GM12878 (cell line): Measurements from ENCODE around the gene PHF21B. TPM values are rescaled to one million over a fixed set of nuclear protein-coding genes. Genes with fewer than 3 reads are reported as not detected.

Source experiments
- CUX1 ChIP-seq: IDR thresholded peaks from 2 replicates; pipeline ENCODE4 v1.6.1; 2012; ENCODE audit warnings: improper control_type of control experiment, low read depth, low read length; ENCODE audit not compliant: insufficient replicate concordance
- HSF1 ChIP-seq: fragments of 150-350 bp; IDR thresholded peaks from 2 replicates; pipeline ENCODE4 v1.6.1; 2014; ENCODE audit warnings: mild to moderate bottlenecking, low read depth, low read length
- NR2C1 ChIP-seq: fragments of 450-650 bp; IDR thresholded peaks from 2 replicates; pipeline ENCODE4 v1.6.1; 2017; ENCODE audit warnings: antibody characterized with exemption, mild to moderate bottlenecking, moderate library complexity
- polyA plus RNA-seq, 11 experiments: library from polyadenylated mRNA; depleted of rRNA in 4 of 11; unstranded in 6 of 11; stranded (reverse) in 5 of 11; fragments of >200 nt; fragmentation: Nextera tagmentation in 4 of 11; fragmentation: Illumina TruSeq in 1 of 11; extraction: Ambion mirVana in 4 of 11; extraction: Trizol in 1 of 11; gene quantifications; 1 replicate in 1 of 11; 2 replicates in 10 of 11; pipeline versions ENCODE4 v1.2.1 to v1.2.3, GENCODE V29; 2011 to 2016; ENCODE audit warnings: inconsistent platforms in 2 of 11, missing spikeins in 2 of 11, low read depth in 1 of 11
- total RNA-seq, 4 experiments: library from RNA; depleted of rRNA in 3 of 4; stranded (reverse); fragments of >200 nt in 3 of 4; fragmentation: Illumina TruSeq in 1 of 4; extraction: Trizol in 1 of 4; gene quantifications; 2 replicates each; pipeline versions ENCODE4 v1.2.1 to v1.2.3, GENCODE V29; 2013 to 2021

PHF21B gene
- total and polyA plus RNA-seq, 10 of the 15 experiments (the other 5 are each of a cell fraction or from before 2014, with no cell fraction given) = 0.03 to 0.35 TPM; not detected in 8

- no peak for TF ChIP-seq CUX1
- TF ChIP-seq HSF1 = no peak
- TF ChIP-seq NR2C1 = no peak
- TF ChIP-seq, all 136 proteins: peak for 0
Observed at GRCh38 chr22:44927463-44928135, 82.2 kb downstream of the PHF21B start (continued).
